ENCODE data around the gene PCSK6.

PCSK6 gene

GRCh38 chr15:101349047-101349951 is 140.2 kb downstream of the PCSK6 start:
- DNase-seq (ENCODE audit: low read depth) = no peak
- no peak overlapping the region for H3K4me3 ChIP-seq (ENCODE audit: low read depth, low read length)
- no peak for TF ChIP-seq CTCF (conservative IDR thresholded peaks at IDR 0.05; ENCODE audit: low read depth, low read length)

- DNase-seq (ENCODE audit: low read depth) = no peak
- H3K4me3 ChIP-seq (ENCODE audit: low read depth, low read length) = no peak overlapping the region
- TF ChIP-seq CTCF (conservative IDR thresholded peaks at IDR 0.05; ENCODE audit: low read depth, low read length) = no peak
These were observed 140.9 kb downstream of the PCSK6 start for GRCh38 chr15:101348643-101349042.

- H3K4me3 ChIP-seq (ENCODE audit: low read depth, low read length) = no peak overlapping the region
- TF ChIP-seq CTCF (conservative IDR thresholded peaks at IDR 0.05; ENCODE audit: low read depth, low read length) = no peak
- DNase-seq (ENCODE audit: low read depth) = no peak
These were observed 141.5 kb downstream of the PCSK6 start for GRCh38 chr15:101348015-101348414.

- no peak overlapping the region for H3K4me3 ChIP-seq (ENCODE audit: low read depth, low read length)
- no peak for TF ChIP-seq CTCF (conservative IDR thresholded peaks at IDR 0.05; ENCODE audit: low read depth, low read length)
- no peak for DNase-seq (ENCODE audit: low read depth)
These were observed 142.1 kb downstream of the PCSK6 start for GRCh38 chr15:101347454-101347853.

- no peak for TF ChIP-seq CTCF (conservative IDR thresholded peaks at IDR 0.05; ENCODE audit: low read depth, low read length)
- H3K4me3 ChIP-seq (ENCODE audit: low read depth, low read length) = no peak overlapping the region
- DNase-seq (ENCODE audit: low read depth) = no peak
These were observed 142.6 kb downstream of the PCSK6 start for GRCh38 chr15:101346928-101347327.

- no peak for TF ChIP-seq CTCF (conservative IDR thresholded peaks at IDR 0.05; ENCODE audit: low read depth, low read length)
- no peak for DNase-seq (ENCODE audit: low read depth)
- H3K4me3 ChIP-seq (ENCODE audit: low read depth, low read length) = no peak overlapping the region
These were observed 147.5 kb downstream of the PCSK6 start for GRCh38 chr15:101342056-101342455.
